HepG2 (cell line): ENCODE results near the gene PCBP2. TPM values are rescaled to one million over a fixed set of nuclear protein-coding genes. Genes with fewer than 3 reads are reported as not detected.

Source experiments
- ATF7 ChIP-seq, 2 experiments: fragments of 450-650 bp in 1 of 2; sonication (generic) in 1 of 2; formaldehyde crosslinking in 1 of 2; IDR thresholded peaks; 2 replicates each; pipeline versions ENCODE4 v1.4.0 to v1.6.1; 2016 to 2020; ENCODE audit warnings: antibody characterized with exemption in 1 of 2, mild to moderate bottlenecking in 1 of 2, missing genetic modification reagents in 1 of 2
- ETV6 ChIP-seq: sonication (generic); formaldehyde crosslinking; conservative IDR thresholded peaks from 2 replicates; pipeline ENCODE4 v1.4.0; 2020; ENCODE audit warnings: missing genetic modification reagents
- HIC2 ChIP-seq: sonication (generic); formaldehyde crosslinking; IDR thresholded peaks from 2 replicates; pipeline ENCODE4 v1.9.0; 2022; ENCODE audit warnings: low read depth, missing genetic modification reagents
- KDM3A ChIP-seq: IDR thresholded peaks from 2 replicates; pipeline ENCODE4 v1.6.1; 2018; ENCODE audit warnings: low read depth, missing compliant biosample characterization
- PRDM15 ChIP-seq: sonication (generic); formaldehyde crosslinking; IDR thresholded peaks from 2 replicates; pipeline ENCODE4 v1.4.0; 2020; ENCODE audit warnings: missing genetic modification reagents
- RFX1 ChIP-seq: fragments of 450-650 bp; IDR thresholded peaks from 2 replicates; pipeline ENCODE4 v1.6.1; 2017
- TBX3 ChIP-seq: fragments of 450-650 bp; IDR thresholded peaks from 2 replicates; pipeline ENCODE4 v1.6.1; 2017; ENCODE audit warnings: antibody characterized with exemption, mild to moderate bottlenecking, inconsistent platforms, borderline replicate concordance
- ZKSCAN8 ChIP-seq: IDR thresholded peaks from 2 replicates; pipeline ENCODE4 v1.6.1; 2016; ENCODE audit warnings: borderline replicate concordance, missing genetic modification reagents, missing compliant biosample characterization
- ZNF24 ChIP-seq: fragments of 450-650 bp; IDR thresholded peaks from 2 replicates; pipeline ENCODE4 v1.6.1; 2017; ENCODE audit warnings: antibody characterized with exemption, mild to moderate bottlenecking
- ZNF382 ChIP-seq: sonication (generic); formaldehyde crosslinking; IDR thresholded peaks from 2 replicates; pipeline ENCODE4 v1.5.0; 2020; ENCODE audit warnings: missing genetic modification reagents, mild to moderate bottlenecking, borderline replicate concordance
- ZNF432 ChIP-seq: sonication (generic); formaldehyde crosslinking; IDR thresholded peaks from 2 replicates; pipeline ENCODE4 v1.5.0; 2020; ENCODE audit warnings: missing genetic modification reagents, mild to moderate bottlenecking, borderline replicate concordance
- ZNF468 ChIP-seq: sonication (generic); formaldehyde crosslinking; IDR thresholded peaks from 2 replicates; pipeline ENCODE4 v1.8.0; 2022; ENCODE audit warnings: mild to moderate bottlenecking, moderate library complexity, missing genetic modification reagents
- ZNF547 ChIP-seq: sonication (generic); formaldehyde crosslinking; IDR thresholded peaks from 2 replicates; pipeline ENCODE4 v1.5.1; 2020; ENCODE audit warnings: mild to moderate bottlenecking, missing genetic modification reagents
- ZNF629 ChIP-seq: sonication (generic); formaldehyde crosslinking; conservative IDR thresholded peaks from 2 replicates; pipeline ENCODE4 v1.5.0; 2020; ENCODE audit warnings: missing genetic modification reagents
- ZNF883 ChIP-seq: sonication (generic); formaldehyde crosslinking; IDR thresholded peaks from 2 replicates; pipeline ENCODE4 v1.5.1; 2020; ENCODE audit warnings: mild to moderate bottlenecking, missing genetic modification reagents; ENCODE audit errors: not compliant biosample characterization
- polyA plus RNA-seq, 8 experiments: library from polyadenylated mRNA; depleted of rRNA in 3 of 8; stranded (reverse) in 7 of 8; unstranded in 1 of 8; fragments of >200 nt; fragmentation: Illumina TruSeq in 4 of 8; extraction: Trizol in 4 of 8; gene quantifications; 2 replicates each; pipeline versions ENCODE4 v1.2.1 to v1.2.3, GENCODE V29; 2011 to 2016; ENCODE audit warnings: low read depth in 4 of 8, missing spikeins in 1 of 8, mixed read lengths in 1 of 8; ENCODE audit not compliant: insufficient read depth in 1 of 8
- total RNA-seq, 5 experiments: library from RNA; depleted of rRNA; stranded (reverse); fragments of >200 nt; fragmentation: Illumina TruSeq; extraction: Trizol; gene quantifications; 2 replicates each; pipeline ENCODE4 v1.2.3, GENCODE V29; 2016; ENCODE audit warnings: low read depth in 1 of 5
- TF ChIP-seq, protein P1 (sequence below): sonication (generic); formaldehyde crosslinking; IDR thresholded peaks from 2 replicates; pipeline ENCODE4 v1.4.0; 2020; ENCODE audit warnings: missing genetic modification reagents
- TF ChIP-seq, protein P2 (sequence below): sonication (generic); formaldehyde crosslinking; IDR thresholded peaks from 2 replicates; pipeline ENCODE4 v1.4.0; 2020; ENCODE audit warnings: missing genetic modification reagents
- TF ChIP-seq, protein P3 (sequence below): sonication (generic); formaldehyde crosslinking; IDR thresholded peaks from 2 replicates; pipeline ENCODE4 v1.4.0; 2020; ENCODE audit warnings: mild to moderate bottlenecking, missing genetic modification reagents

The PCBP2 gene
- total and polyA plus RNA-seq, 2 of the 13 experiments (the other 11 are each of a cell fraction or from before 2014, with no cell fraction given): 154 to 345 TPM

GRCh38 chr12:53500776-53501614 is 49.1 kb downstream of the PCBP2 start, which contains the start of gene TARBP2 (continued):
- TF ChIP-seq ZNF382 (CRISPR knock-in tag): no peak
- TF ChIP-seq, protein P1, sequence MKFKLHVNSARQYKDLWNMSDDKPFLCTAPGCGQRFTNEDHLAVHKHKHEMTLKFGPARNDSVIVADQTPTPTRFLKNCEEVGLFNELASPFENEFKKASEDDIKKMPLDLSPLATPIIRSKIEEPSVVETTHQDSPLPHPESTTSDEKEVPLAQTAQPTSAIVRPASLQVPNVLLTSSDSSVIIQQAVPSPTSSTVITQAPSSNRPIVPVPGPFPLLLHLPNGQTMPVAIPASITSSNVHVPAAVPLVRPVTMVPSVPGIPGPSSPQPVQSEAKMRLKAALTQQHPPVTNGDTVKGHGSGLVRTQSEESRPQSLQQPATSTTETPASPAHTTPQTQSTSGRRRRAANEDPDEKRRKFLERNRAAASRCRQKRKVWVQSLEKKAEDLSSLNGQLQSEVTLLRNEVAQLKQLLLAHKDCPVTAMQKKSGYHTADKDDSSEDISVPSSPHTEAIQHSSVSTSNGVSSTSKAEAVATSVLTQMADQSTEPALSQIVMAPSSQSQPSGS (CRISPR knock-in tag): peak; percentile 37; the same call in 1 of the 2 replicates
- TF ChIP-seq RFX1: no peak
- 0 out of 2 replicates have a peak, but pooled peaks have one; percentile 27 for TF ChIP-seq ATF7 (IDR thresholded peaks at IDR 0.05)
- TF ChIP-seq ATF7 (CRISPR knock-in tag; IDR thresholded peaks at IDR 0.05): no peak
- TF ChIP-seq ZNF432 (CRISPR knock-in tag): no peak
- no peak for TF ChIP-seq TBX3
- 0 out of 2 replicates have a peak, but pooled peaks have one; percentile 23 for TF ChIP-seq KDM3A (CRISPR knock-in tag)
- TF ChIP-seq HIC2 (CRISPR knock-in tag): peak; percentile 45; the same call in 1 of the 2 replicates
- TF ChIP-seq ZNF629 (CRISPR knock-in tag): 0 out of 2 replicates have a peak, but pooled peaks have one; percentile 34
- no peak for TF ChIP-seq ZNF24
- TF ChIP-seq, protein P2, sequence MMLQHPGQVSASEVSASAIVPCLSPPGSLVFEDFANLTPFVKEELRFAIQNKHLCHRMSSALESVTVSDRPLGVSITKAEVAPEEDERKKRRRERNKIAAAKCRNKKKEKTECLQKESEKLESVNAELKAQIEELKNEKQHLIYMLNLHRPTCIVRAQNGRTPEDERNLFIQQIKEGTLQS (CRISPR knock-in tag): peak; percentile 58; the same call in 1 of the 2 replicates
- peak; percentile 93 for TF ChIP-seq ZNF883 (CRISPR knock-in tag)
- no peak for TF ChIP-seq ETV6 (CRISPR knock-in tag)
- TF ChIP-seq PRDM15: 0 out of 2 replicates have a peak, but pooled peaks have one; percentile 23
- 0 out of 2 replicates have a peak, but pooled peaks have one; percentile 48 for TF ChIP-seq ZKSCAN8 (CRISPR knock-in tag)
- no peak for TF ChIP-seq ZNF468 (CRISPR knock-in tag)
- TF ChIP-seq, protein P3, sequence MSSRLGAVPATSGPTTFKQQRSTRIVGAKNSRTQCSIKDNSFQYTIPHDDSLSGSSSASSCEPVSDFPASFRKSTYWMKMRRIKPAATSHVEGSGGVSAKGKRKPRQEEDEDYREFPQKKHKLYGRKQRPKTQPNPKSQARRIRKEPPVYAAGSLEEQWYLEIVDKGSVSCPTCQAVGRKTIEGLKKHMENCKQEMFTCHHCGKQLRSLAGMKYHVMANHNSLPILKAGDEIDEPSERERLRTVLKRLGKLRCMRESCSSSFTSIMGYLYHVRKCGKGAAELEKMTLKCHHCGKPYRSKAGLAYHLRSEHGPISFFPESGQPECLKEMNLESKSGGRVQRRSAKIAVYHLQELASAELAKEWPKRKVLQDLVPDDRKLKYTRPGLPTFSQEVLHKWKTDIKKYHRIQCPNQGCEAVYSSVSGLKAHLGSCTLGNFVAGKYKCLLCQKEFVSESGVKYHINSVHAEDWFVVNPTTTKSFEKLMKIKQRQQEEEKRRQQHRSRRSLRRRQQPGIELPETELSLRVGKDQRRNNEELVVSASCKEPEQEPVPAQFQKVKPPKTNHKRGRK (CRISPR knock-in tag): no peak
- TF ChIP-seq ZNF547 (CRISPR knock-in tag): peak; percentile 79; the same call in 1 of the 2 replicates
